SK-N-SH (cell line): Measurements from ENCODE around the gene PROX1. TPM values are rescaled to one million over a fixed set of nuclear protein-coding genes. Genes with fewer than 3 reads are reported as not detected.

Source experiments
- CTCF ChIA-PET: fragments of 300-600, 350-600 bp; formaldehyde crosslinking; extraction: SDS; loops from one replicate; lab custom pipeline; 2021; lab: Yijun Ruan, JAX
- POLR2A ChIA-PET: fragments of 350-600 bp; sonication (Branson Sonifier 250); formaldehyde crosslinking; extraction: SDS; loops from one replicate; lab custom pipeline; 2020; ENCODE audit warnings: antibody characterized with exemption, inconsistent platforms; lab: Yijun Ruan, JAX
- DNase-seq: peaks from one replicate; pipeline ENCODE4 v3.0.0; 2012
- H2AFZ ChIP-seq: fragments of 200-600 bp; sonication (generic); 2 replicates; pipeline ENCODE4 v1.8.1; 2016; ENCODE audit warnings: antibody characterized with exemption, mild to moderate bottlenecking, low read depth
- H3F3A ChIP-seq: fragments of 200-600 bp; sonication (generic); replicated peaks from 2 replicates; pipeline ENCODE3; 2016; ENCODE audit warnings: antibody characterized with exemption, mild to moderate bottlenecking; ENCODE audit not compliant: insufficient read depth
- H3K27ac ChIP-seq, 2 experiments: fragments of 200-500 bp in 1 of 2; fragments of 200-600 bp in 1 of 2; sonication (Bioruptor generic) in 1 of 2; sonication (generic), shearing (Covaris generic) in 1 of 2; 2 replicates each; pipeline versions ENCODE4 v1.5.1 to v1.6.1; 2014 to 2016; ENCODE audit warnings: low read depth in 2 of 2, inconsistent platforms in 1 of 2, low read length in 1 of 2, mild to moderate bottlenecking in 1 of 2, mixed read lengths in 1 of 2
- H3K27me3 ChIP-seq: fragments of 200-600 bp; sonication (generic), shearing (Covaris generic); 2 replicates; pipeline ENCODE4 v1.6.1; 2016; ENCODE audit warnings: mixed run types; ENCODE audit not compliant: insufficient read depth
- H3K36me3 ChIP-seq, 2 experiments: fragments of 200-500 bp in 1 of 2; fragments of 200-600 bp in 1 of 2; sonication (Bioruptor generic) in 1 of 2; sonication (generic) in 1 of 2; replicated peaks in 1 of 2; 2 replicates each; pipeline versions ENCODE3 to v1.5.1; 2014 to 2016; ENCODE audit warnings: low read length in 1 of 2, mild to moderate bottlenecking in 1 of 2; ENCODE audit not compliant: insufficient read depth in 2 of 2, control insufficient read depth in 1 of 2
- H3K4me1 ChIP-seq, 2 experiments: fragments of 200-500 bp in 1 of 2; fragments of 200-600 bp in 1 of 2; sonication (Bioruptor generic) in 1 of 2; sonication (generic), shearing (Covaris generic) in 1 of 2; 2 replicates each; pipeline versions ENCODE4 v1.5.1 to v1.6.1; 2014 to 2016; ENCODE audit warnings: low read depth in 1 of 2, low read length in 1 of 2, mixed run types in 1 of 2; ENCODE audit not compliant: insufficient read depth in 2 of 2, control insufficient read depth in 1 of 2
- H3K4me2 ChIP-seq: fragments of 200-600 bp; sonication (generic), shearing (Covaris generic); 2 replicates; pipeline ENCODE4 v1.6.1; 2017; ENCODE audit warnings: mixed run types
- H3K4me3 ChIP-seq, 2 experiments: fragments of 200-500 bp in 1 of 2; fragments of 200-600 bp in 1 of 2; sonication (Bioruptor generic) in 1 of 2; sonication (generic), shearing (Covaris generic) in 1 of 2; 2 replicates each; pipeline versions ENCODE4 v1.5.1 to v1.8.1; 2014 to 2016; ENCODE audit warnings: low read depth in 2 of 2, inconsistent platforms in 1 of 2, low read length in 1 of 2, mild to moderate bottlenecking in 1 of 2, mixed read lengths in 1 of 2, moderate library complexity in 1 of 2
- H3K79me2 ChIP-seq: fragments of 200-600 bp; sonication (generic); 2 replicates; pipeline ENCODE4 v1.8.1; 2017; ENCODE audit warnings: mild to moderate bottlenecking; ENCODE audit not compliant: insufficient read depth
- H3K9ac ChIP-seq: fragments of 200-600 bp; sonication (generic); 2 replicates; pipeline ENCODE4 v1.6.1; 2017; ENCODE audit warnings: mixed run types
- H3K9me2 ChIP-seq: fragments of 200-600 bp; sonication (generic); 2 replicates; pipeline ENCODE4 v1.6.1; 2017; ENCODE audit warnings: mixed run types
- H3K9me3 ChIP-seq: fragments of 200-600 bp; sonication (generic); 2 replicates; pipeline ENCODE4 v1.6.1; 2017; ENCODE audit warnings: mixed run types, mild to moderate bottlenecking, moderate library complexity
- H4K20me1 ChIP-seq: fragments of 200-600 bp; sonication (generic); 2 replicates; pipeline ENCODE4 v1.6.1; 2017; ENCODE audit warnings: mild to moderate bottlenecking, mixed run types; ENCODE audit not compliant: insufficient read depth
- ELF1 ChIP-seq: IDR thresholded peaks from 2 replicates; pipeline ENCODE4 v1.4.0; 2012
- EZH2phosphoT487 ChIP-seq: fragments of 200-600 bp; sonication (generic); IDR thresholded peaks from 2 replicates; pipeline ENCODE4 v1.6.1; 2017; ENCODE audit warnings: low read depth, mixed run types, mild to moderate bottlenecking, antibody characterized with exemption, moderate library complexity, borderline replicate concordance
- FOXM1 ChIP-seq: IDR thresholded peaks from 2 replicates; pipeline ENCODE4 v1.4.0; 2012; ENCODE audit warnings: low read depth, mild to moderate bottlenecking
- GABPA ChIP-seq: IDR thresholded peaks from 2 replicates; pipeline ENCODE4 v1.4.0; 2012; ENCODE audit warnings: low read depth, mild to moderate bottlenecking
- JUND ChIP-seq: IDR thresholded peaks from 2 replicates; pipeline ENCODE4 v1.4.0; 2012
- MAX ChIP-seq: IDR thresholded peaks from 2 replicates; pipeline ENCODE4 v1.4.0; 2012; ENCODE audit warnings: low read depth
- MXI1 ChIP-seq: IDR thresholded peaks from 2 replicates; pipeline ENCODE4 v1.6.1; 2012; ENCODE audit warnings: mild to moderate bottlenecking, low read depth, low read length, improper control_type of control experiment
- NFIC ChIP-seq: IDR thresholded peaks from 2 replicates; pipeline ENCODE4 v1.4.0; 2012; ENCODE audit warnings: borderline replicate concordance
- RCOR1 ChIP-seq: fragments of 150-350 bp; IDR thresholded peaks from 2 replicates; pipeline ENCODE4 v1.6.1; 2017; ENCODE audit warnings: antibody characterized with exemption, low read length
- RFX5 ChIP-seq: IDR thresholded peaks from 2 replicates; pipeline ENCODE4 v1.6.1; 2012; ENCODE audit warnings: mild to moderate bottlenecking, improper control_type of control experiment, low read length
- RXRA ChIP-seq: IDR thresholded peaks from 2 replicates; pipeline ENCODE4 v1.4.0; 2012; ENCODE audit warnings: low read depth, mild to moderate bottlenecking, borderline replicate concordance
- SIN3A ChIP-seq: IDR thresholded peaks from 2 replicates; pipeline ENCODE4 v1.6.1; 2012; ENCODE audit warnings: low read depth, mild to moderate bottlenecking, low read length, moderate library complexity, borderline replicate concordance
- SMC3 ChIP-seq: IDR thresholded peaks from 2 replicates; pipeline ENCODE4 v1.6.1; 2012; ENCODE audit warnings: low read depth, low read length, improper control_type of control experiment
- TAF1 ChIP-seq: IDR thresholded peaks from 2 replicates; pipeline ENCODE4 v1.6.1; 2012; ENCODE audit warnings: low read depth, mild to moderate bottlenecking, low read length, moderate library complexity, borderline replicate concordance
- WGBS: methylation state at CpG from one replicate; pipeline ENCODE4 v1.1.6; 2017; ENCODE audit warnings: low lambda C conversion rate; 5-methylcytosine and 5-hydroxymethylcytosine counted together
- polyA plus RNA-seq, 3 experiments: library from polyadenylated mRNA; depleted of rRNA; stranded (reverse); fragments of >200 nt; gene quantifications; 2 replicates each; pipeline ENCODE4 v1.2.3, GENCODE V29; 2012
- TF ChIP-seq, protein P1 (sequence below): IDR thresholded peaks from 2 replicates; pipeline ENCODE4 v1.6.1; 2012; ENCODE audit warnings: mild to moderate bottlenecking, low read depth, low read length, moderate library complexity
- TF ChIP-seq, protein P2 (sequence below): fragments of 150-350 bp; IDR thresholded peaks from 2 replicates; pipeline ENCODE4 v1.6.1; 2017; ENCODE audit warnings: antibody characterized with exemption, low read length, low read depth, borderline replicate concordance
- TF ChIP-seq, protein P3 (sequence below): fragments of 200-600 bp; sonication (generic); IDR thresholded peaks from 2 replicates; pipeline ENCODE4 v1.6.1; 2017; ENCODE audit warnings: antibody characterized with exemption, mild to moderate bottlenecking, moderate library complexity

PROX1 gene
- polyA plus RNA-seq, 1 of the 3 experiments (the other 2 are of a cell fraction) = 0.25 TPM

DNA sequence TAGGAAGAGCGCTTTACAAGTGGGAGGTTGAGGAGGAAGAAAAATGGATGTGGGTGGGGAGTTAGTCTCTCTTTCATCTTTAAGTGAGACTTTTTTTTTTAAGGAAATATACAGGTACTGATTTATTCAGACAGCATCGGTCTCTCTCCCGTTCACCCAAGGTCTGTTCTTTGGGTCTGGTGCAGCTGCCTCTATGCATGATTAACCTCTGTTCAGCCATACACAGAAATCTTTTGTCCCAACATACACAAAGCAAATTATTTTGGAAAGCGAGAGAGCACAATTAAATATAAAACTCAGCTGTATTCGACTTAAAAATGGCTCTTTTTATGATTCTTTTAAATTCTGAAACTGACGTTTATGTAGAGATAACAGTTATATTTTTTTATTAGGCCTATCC lies 11.0 kb downstream of the PROX1 start (continued):
- TF ChIP-seq, protein P1, sequence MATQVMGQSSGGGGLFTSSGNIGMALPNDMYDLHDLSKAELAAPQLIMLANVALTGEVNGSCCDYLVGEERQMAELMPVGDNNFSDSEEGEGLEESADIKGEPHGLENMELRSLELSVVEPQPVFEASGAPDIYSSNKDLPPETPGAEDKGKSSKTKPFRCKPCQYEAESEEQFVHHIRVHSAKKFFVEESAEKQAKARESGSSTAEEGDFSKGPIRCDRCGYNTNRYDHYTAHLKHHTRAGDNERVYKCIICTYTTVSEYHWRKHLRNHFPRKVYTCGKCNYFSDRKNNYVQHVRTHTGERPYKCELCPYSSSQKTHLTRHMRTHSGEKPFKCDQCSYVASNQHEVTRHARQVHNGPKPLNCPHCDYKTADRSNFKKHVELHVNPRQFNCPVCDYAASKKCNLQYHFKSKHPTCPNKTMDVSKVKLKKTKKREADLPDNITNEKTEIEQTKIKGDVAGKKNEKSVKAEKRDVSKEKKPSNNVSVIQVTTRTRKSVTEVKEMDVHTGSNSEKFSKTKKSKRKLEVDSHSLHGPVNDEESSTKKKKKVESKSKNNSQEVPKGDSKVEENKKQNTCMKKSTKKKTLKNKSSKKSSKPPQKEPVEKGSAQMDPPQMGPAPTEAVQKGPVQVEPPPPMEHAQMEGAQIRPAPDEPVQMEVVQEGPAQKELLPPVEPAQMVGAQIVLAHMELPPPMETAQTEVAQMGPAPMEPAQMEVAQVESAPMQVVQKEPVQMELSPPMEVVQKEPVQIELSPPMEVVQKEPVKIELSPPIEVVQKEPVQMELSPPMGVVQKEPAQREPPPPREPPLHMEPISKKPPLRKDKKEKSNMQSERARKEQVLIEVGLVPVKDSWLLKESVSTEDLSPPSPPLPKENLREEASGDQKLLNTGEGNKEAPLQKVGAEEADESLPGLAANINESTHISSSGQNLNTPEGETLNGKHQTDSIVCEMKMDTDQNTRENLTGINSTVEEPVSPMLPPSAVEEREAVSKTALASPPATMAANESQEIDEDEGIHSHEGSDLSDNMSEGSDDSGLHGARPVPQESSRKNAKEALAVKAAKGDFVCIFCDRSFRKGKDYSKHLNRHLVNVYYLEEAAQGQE = no peak
- TF ChIP-seq NFIC (no peak), MXI1 (no peak), EZH2phosphoT487 (no peak), RXRA (no peak), FOXM1 (no peak), TAF1 (no peak), SIN3A (no peak), ELF1 (no peak)

- no peak overlapping the region for H2AFZ ChIP-seq
- no peak overlapping the region for H3K4me3 ChIP-seq
- H3K27ac ChIP-seq = peak overlapping the region in 1 of 2 experiments; percentile 98; a peak in 2 of 4 replicates
- H3K4me2 ChIP-seq = no peak overlapping the region
- no peaks in the 10 kb centered on the region for H3K9me2 ChIP-seq
- TF ChIP-seq SIN3A = no peak
- no peaks in the 10 kb centered on the region for H3K9me3 ChIP-seq
- WGBS = 48% methylated on average over 2 of the region's 2 CpGs
- H3K9ac ChIP-seq = no peak overlapping the region
- no peaks in the 10 kb centered on the region for H4K20me1 ChIP-seq
- POLR2A ChIA-PET = interaction anchor here (0.6 kb wide), 1 partner anchor 99 kb away, joined by 3 read pairs; no protein-coding TSS in a partner anchor
- no peaks in the 10 kb centered on the region for H3K27me3 ChIP-seq
- H3F3A ChIP-seq = no peaks in the 10 kb centered on the region
- H3K36me3 ChIP-seq = peaks cover 0 to 22% of the 10 kb centered on the region in 2 experiments
- CTCF ChIA-PET = interaction anchor here (1.0 to 1.6 kb wide), 4 partner anchors 10 to 23 kb away, joined by 3 to 4 read pairs (median 3); partner anchors contain the start of gene PROX1
- no peak for DNase-seq
- H3K79me2 ChIP-seq = no peaks in the 10 kb centered on the region
- H3K4me1 ChIP-seq = peaks cover 0 to 49% of the 10 kb centered on the region in 2 experiments; a peak in 2 of 4 replicates
These were observed 12.0 kb downstream of the PROX1 start for GRCh38 chr1:213999732-214000131.

DNA sequence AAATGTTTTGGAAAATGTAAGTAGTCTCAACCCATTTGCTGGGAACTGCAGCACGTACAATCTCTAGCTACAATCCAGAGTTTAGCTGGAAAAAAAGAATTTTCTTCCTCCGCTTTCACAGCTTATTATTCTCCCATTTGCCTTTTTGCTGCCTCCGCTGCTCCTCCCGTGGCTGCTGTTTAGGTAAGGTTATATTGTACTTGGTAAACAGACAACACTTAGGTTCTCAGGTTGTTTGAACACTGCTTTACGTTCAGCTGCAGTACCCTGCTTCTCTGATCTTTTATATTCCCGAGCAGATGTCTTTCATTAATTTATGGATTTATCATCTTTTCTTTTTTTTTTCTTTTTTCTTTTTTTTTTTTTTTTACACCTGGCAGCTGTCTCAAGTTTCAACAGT lies 14.3 kb downstream of the PROX1 start:
- ChIA-PET CTCF (interaction anchor here (0.9 to 2.3 kb wide), 3 partner anchors 20 to 628 kb away, joined by 3 to 11 read pairs (median 4); no protein-coding TSS in a partner anchor), POLR2A (interaction anchor here (2.0 to 3.8 kb wide), 3 partner anchors 8 to 15 kb away, joined by 7 to 21 read pairs (median 12); partner anchors contain the start of gene PROX1)
- H3K27ac ChIP-seq = peak overlapping the region in 1 of 2 experiments; percentile 98; a peak in 2 of 4 replicates
- no peaks in the 10 kb centered on the region for H4K20me1 ChIP-seq
- no peaks in the 10 kb centered on the region for H3K9me2 ChIP-seq
- H3K4me3 ChIP-seq = no peak overlapping the region
- no peaks in the 10 kb centered on the region for H3F3A ChIP-seq
- H3K79me2 ChIP-seq = no peaks in the 10 kb centered on the region
- H3K27me3 ChIP-seq = no peaks in the 10 kb centered on the region
- 51% methylated on average over 6 of the region's 6 CpGs for WGBS
- peaks cover 0 to 15% of the 10 kb centered on the region in 2 experiments for H3K36me3 ChIP-seq
- peaks cover 0 to 52% of the 10 kb centered on the region in 2 experiments; a peak in 2 of 4 replicates for H3K4me1 ChIP-seq
- H3K4me2 ChIP-seq = no peak overlapping the region
- no peak for DNase-seq
- TF ChIP-seq MAX (no peak), ELF1 (no peak), SMC3 (no peak), GABPA (no peak), RFX5 (no peak), RCOR1 (no peak), MXI1 (no peak), JUND (no peak), EZH2phosphoT487 (no peak), RXRA (no peak)
- TF ChIP-seq, protein P2, sequence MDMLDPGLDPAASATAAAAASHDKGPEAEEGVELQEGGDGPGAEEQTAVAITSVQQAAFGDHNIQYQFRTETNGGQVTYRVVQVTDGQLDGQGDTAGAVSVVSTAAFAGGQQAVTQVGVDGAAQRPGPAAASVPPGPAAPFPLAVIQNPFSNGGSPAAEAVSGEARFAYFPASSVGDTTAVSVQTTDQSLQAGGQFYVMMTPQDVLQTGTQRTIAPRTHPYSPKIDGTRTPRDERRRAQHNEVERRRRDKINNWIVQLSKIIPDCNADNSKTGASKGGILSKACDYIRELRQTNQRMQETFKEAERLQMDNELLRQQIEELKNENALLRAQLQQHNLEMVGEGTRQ = no peak
- TF ChIP-seq, protein P3, sequence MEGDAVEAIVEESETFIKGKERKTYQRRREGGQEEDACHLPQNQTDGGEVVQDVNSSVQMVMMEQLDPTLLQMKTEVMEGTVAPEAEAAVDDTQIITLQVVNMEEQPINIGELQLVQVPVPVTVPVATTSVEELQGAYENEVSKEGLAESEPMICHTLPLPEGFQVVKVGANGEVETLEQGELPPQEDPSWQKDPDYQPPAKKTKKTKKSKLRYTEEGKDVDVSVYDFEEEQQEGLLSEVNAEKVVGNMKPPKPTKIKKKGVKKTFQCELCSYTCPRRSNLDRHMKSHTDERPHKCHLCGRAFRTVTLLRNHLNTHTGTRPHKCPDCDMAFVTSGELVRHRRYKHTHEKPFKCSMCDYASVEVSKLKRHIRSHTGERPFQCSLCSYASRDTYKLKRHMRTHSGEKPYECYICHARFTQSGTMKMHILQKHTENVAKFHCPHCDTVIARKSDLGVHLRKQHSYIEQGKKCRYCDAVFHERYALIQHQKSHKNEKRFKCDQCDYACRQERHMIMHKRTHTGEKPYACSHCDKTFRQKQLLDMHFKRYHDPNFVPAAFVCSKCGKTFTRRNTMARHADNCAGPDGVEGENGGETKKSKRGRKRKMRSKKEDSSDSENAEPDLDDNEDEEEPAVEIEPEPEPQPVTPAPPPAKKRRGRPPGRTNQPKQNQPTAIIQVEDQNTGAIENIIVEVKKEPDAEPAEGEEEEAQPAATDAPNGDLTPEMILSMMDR = no peak
- no peak overlapping the region for H2AFZ ChIP-seq
- no peak overlapping the region for H3K9ac ChIP-seq
- H3K9me3 ChIP-seq = no peaks in the 10 kb centered on the region
